IMR-90 (cell line): Measurements from ENCODE around the gene GNG7. TPM values are rescaled to one million over a fixed set of nuclear protein-coding genes. Genes with fewer than 3 reads are reported as not detected.

ENCODE experiments used
- ATAC-seq: fragments of 200-7000 bp; cut with Tn5 transposase; 2 replicates; pipeline ENCODE4 v1.9.1; 2020; ENCODE audit warnings: low read depth, mild to moderate bottlenecking, moderate library complexity
- BruUV-seq: library from RNA; stranded (reverse); fragments of 400-500 nt; replicated peaks from 2 replicates; lab custom pipeline; 2021; lab: Mats Ljungman, UMichigan
- CTCF ChIA-PET: fragments of 300-600 bp; formaldehyde crosslinking; extraction: SDS; loops from one replicate; lab custom pipeline; 2021; ENCODE audit warnings: antibody characterized with exemption; lab: Yijun Ruan, JAX
- POLR2A ChIA-PET: fragments of 300-600 bp; sonication (Branson Sonifier 250); formaldehyde crosslinking; loops from one replicate; lab custom pipeline; 2022; ENCODE audit warnings: antibody characterized with exemption; ENCODE audit not compliant: unreplicated experiment; lab: Charles Lee
- DNase-seq: peaks from one replicate; pipeline ENCODE4 v3.0.0; 2013
- H2AFZ ChIP-seq: replicated peaks from 2 replicates; pipeline ENCODE3; 2013; ENCODE audit warnings: low read length, mild to moderate bottlenecking; ENCODE audit not compliant: poor library complexity
- H2AK5ac ChIP-seq: 2 replicates; pipeline ENCODE4 v1.6.1; 2013; ENCODE audit warnings: low read depth, low read length, inconsistent platforms
- H2AK9ac ChIP-seq: replicated peaks from 2 replicates; pipeline ENCODE3; 2013; ENCODE audit warnings: mild to moderate bottlenecking, low read depth, low read length, moderate library complexity; ENCODE audit not compliant: poor library complexity
- H2BK120ac ChIP-seq: 2 replicates; pipeline ENCODE4 v1.6.1; 2013; ENCODE audit warnings: low read depth, low read length, inconsistent platforms
- H2BK15ac ChIP-seq: 3 replicates; pipeline ENCODE4 v1.6.1; 2013; ENCODE audit warnings: low read depth, low read length, inconsistent platforms
- H2BK20ac ChIP-seq: 2 replicates; pipeline ENCODE4 v1.6.1; 2013; ENCODE audit warnings: low read depth, mild to moderate bottlenecking, inconsistent platforms, low read length, moderate library complexity
- H2BK5ac ChIP-seq: 2 replicates; pipeline ENCODE4 v1.6.1; 2013; ENCODE audit warnings: mild to moderate bottlenecking, low read depth, low read length, inconsistent platforms; ENCODE audit not compliant: poor library complexity, severe bottlenecking
- H3K14ac ChIP-seq: replicated peaks from 2 replicates; pipeline ENCODE4 v1.6.1; 2013; ENCODE audit warnings: low read depth, low read length, inconsistent platforms
- H3K18ac ChIP-seq: 2 replicates; pipeline ENCODE4 v1.6.1; 2013; ENCODE audit warnings: low read depth, low read length, control low read depth
- H3K23ac ChIP-seq: 2 replicates; pipeline ENCODE4 v1.6.1; 2013; ENCODE audit warnings: low read depth, low read length, inconsistent platforms
- H3K27ac ChIP-seq: 2 replicates; pipeline ENCODE4 v1.5.1; 2013; ENCODE audit warnings: mild to moderate bottlenecking, control low read depth, low read length; ENCODE audit not compliant: insufficient read depth
- H3K27me3 ChIP-seq: 2 replicates; pipeline ENCODE4 v1.6.1; 2013; ENCODE audit warnings: low read length; ENCODE audit not compliant: control insufficient read depth, insufficient read depth
- H3K36me3 ChIP-seq: 2 replicates; pipeline ENCODE4 v1.6.1; 2013; ENCODE audit warnings: low read length, mixed read lengths; ENCODE audit not compliant: control insufficient read depth, insufficient read depth
- H3K4ac ChIP-seq: 2 replicates; pipeline ENCODE4 v1.6.1; 2013; ENCODE audit warnings: low read depth, low read length, inconsistent platforms
- H3K4me1 ChIP-seq: 2 replicates; pipeline ENCODE4 v1.6.1; 2013; ENCODE audit warnings: low read length, mixed read lengths; ENCODE audit not compliant: control insufficient read depth, insufficient read depth
- H3K4me2 ChIP-seq: 2 replicates; pipeline ENCODE4 v1.6.1; 2013; ENCODE audit warnings: low read depth, mild to moderate bottlenecking, control low read depth, low read length, moderate library complexity
- H3K4me3 ChIP-seq: 2 replicates; pipeline ENCODE4 v1.5.1; 2013; ENCODE audit warnings: low read depth, mild to moderate bottlenecking, control low read depth, low read length, moderate library complexity; ENCODE audit not compliant: insufficient read depth
- H3K56ac ChIP-seq: 2 replicates; pipeline ENCODE4 v1.6.1; 2013; ENCODE audit warnings: low read length, inconsistent platforms; ENCODE audit not compliant: insufficient read depth; ENCODE audit errors: extremely low read depth
- H3K79me1 ChIP-seq, 2 experiments: 2 replicates each; pipeline ENCODE4 v1.6.1; 2013; ENCODE audit warnings: low read length in 2 of 2, inconsistent platforms in 1 of 2, low read depth in 1 of 2
- H3K9ac ChIP-seq: 2 replicates; pipeline ENCODE4 v1.6.1; 2013; ENCODE audit warnings: low read depth, low read length, control low read depth
- H3K9me1 ChIP-seq: 2 replicates; pipeline ENCODE4 v1.6.1; 2013; ENCODE audit warnings: low read length, inconsistent platforms; ENCODE audit not compliant: insufficient read depth
- H3K9me3 ChIP-seq: 2 replicates; pipeline ENCODE4 v1.6.1; 2013; ENCODE audit warnings: low read length; ENCODE audit not compliant: control insufficient read depth, insufficient read depth
- H4K20me1 ChIP-seq: 2 replicates; pipeline ENCODE4 v1.6.1; 2013; ENCODE audit warnings: low read length, inconsistent platforms; ENCODE audit not compliant: insufficient read depth
- H4K5ac ChIP-seq: 2 replicates; pipeline ENCODE4 v1.6.1; 2013; ENCODE audit warnings: mild to moderate bottlenecking, low read depth, low read length, control low read depth
- H4K8ac ChIP-seq, 2 experiments: 2 replicates each; pipeline ENCODE4 v1.6.1; 2013; ENCODE audit warnings: low read depth in 2 of 2, low read length in 2 of 2, control low read depth in 1 of 2, inconsistent platforms in 1 of 2
- H4K91ac ChIP-seq: 2 replicates; pipeline ENCODE4 v1.6.1; 2013; ENCODE audit warnings: low read depth, low read length, inconsistent platforms; ENCODE audit not compliant: insufficient read depth
- CTCF ChIP-seq: conservative IDR thresholded peaks from 2 replicates; pipeline ENCODE4 v1.5.1; 2012; ENCODE audit warnings: mild to moderate bottlenecking, low read depth, low read length, improper control_type of control experiment
- ELK1 ChIP-seq: fragments of 150-350 bp; IDR thresholded peaks from 2 replicates; pipeline ENCODE4 v1.6.1; 2016; ENCODE audit warnings: low read depth, mild to moderate bottlenecking, low read length, moderate library complexity, borderline replicate concordance
- MXI1 ChIP-seq: IDR thresholded peaks from 2 replicates; pipeline ENCODE4 v1.6.1; 2012; ENCODE audit warnings: low read depth, mild to moderate bottlenecking, low read length, moderate library complexity, borderline replicate concordance
- SMC3 ChIP-seq: fragments of 150-350 bp; IDR thresholded peaks from 2 replicates; pipeline ENCODE4 v1.6.1; 2016; ENCODE audit warnings: low read depth, mild to moderate bottlenecking, antibody characterized with exemption, low read length, moderate library complexity
- WGBS, 2 experiments: methylation state at CpG; one replicate each; pipeline versions ENCODE4 v1.1.5 to v1.1.7; 2013; ENCODE audit warnings: missing lambda C conversion rate in 2 of 2; ENCODE audit not compliant: insufficient read length in 1 of 2; ENCODE audit errors: extremely low coverage in 2 of 2; 5-methylcytosine and 5-hydroxymethylcytosine counted together
- dilution Hi-C: fragments of 300-500 bp; cut with HindIII; formaldehyde crosslinking; loops from one replicate; pipeline ENCODE4 v1.14.3; 2018; ENCODE audit warnings: low sequenced_read_pairs; ENCODE audit not compliant: unreplicated experiment
- in situ Hi-C: fragments of 300-500 bp; cut with MboI; formaldehyde crosslinking; loops from 3 replicates; pipeline ENCODE4 v1.14.3; 2019; ENCODE audit warnings: low sequenced_read_pairs, inconsistent platforms, mixed read lengths
- intact Hi-C: fragments of 100-400 bp; cut with micrococcal nuclease; formaldehyde crosslinking; loops from 2 replicates; pipeline ENCODE4 v1.10.0; 2022
- polyA plus RNA-seq, 3 experiments: library from polyadenylated mRNA; depleted of rRNA; stranded (reverse); fragments of >200 nt; gene quantifications; 2 replicates each; pipeline ENCODE4 v1.2.3, GENCODE V29; 2012; ENCODE audit warnings: low replicate concordance in 1 of 3
- total RNA-seq: library from RNA; depleted of rRNA; stranded (reverse); fragments of >200 nt; gene quantifications from 2 replicates; pipeline ENCODE4 v1.2.3, GENCODE V29; 2012

Gene GNG7
- total and polyA plus RNA-seq, 2 of the 4 experiments (the other 2 are of a cell fraction) = under 0.01 to 0.21 TPM

- Histone ChIP-seq H2AFZ (peak overlapping the region; percentile 89), H2AK9ac (peak overlapping the region; percentile 29), H4K20me1 (no peaks in the 10 kb centered on the region), H4K91ac (peak overlapping the region; percentile 75), H3K79me1 (peaks cover 0 to 11% of the 10 kb centered on the region in 2 experiments; a peak in 1 of 4 replicates), H2BK20ac (peak overlapping the region; percentile 73), H3K4me3 (no peak overlapping the region), H2BK15ac (peak overlapping the region; percentile 59; the same call in 2 of the 3 replicates), H2BK5ac (peak overlapping the region; percentile 68), H3K18ac (no peak overlapping the region), H2AK5ac (peak overlapping the region; percentile 93; the same call in 1 of the 2 replicates), H3K14ac (peak overlapping the region; percentile 49), H3K56ac (no peak overlapping the region), H4K8ac (peak overlapping the region; percentile 7 to 56; a peak in 2 of 4 replicates), H3K27ac (peak overlapping the region; percentile 35; the same call in 1 of the 2 replicates), H2BK120ac (peak overlapping the region; percentile 92), H3K27me3 (no peaks in the 10 kb centered on the region), H3K4me1 (peaks cover 16% of the 10 kb centered on the region), H3K9ac (no peak overlapping the region), H3K4ac (peak overlapping the region; percentile 85), H3K9me1 (peaks cover 11% of the 10 kb centered on the region), H3K4me2 (no peak overlapping the region), H3K9me3 (no peaks in the 10 kb centered on the region), H3K36me3 (no peaks in the 10 kb centered on the region), H3K23ac (no peak overlapping the region), H4K5ac (no peak overlapping the region)
- 67% methylated on average over 6 of the region's 20 CpGs; no CpG with 5 or more reads in 1 of the 2 experiments for WGBS, 2 experiments
- TF ChIP-seq CTCF (peak; percentile 21; the same call in 1 of the 2 replicates), ELK1 (no peak), MXI1 (no peak), SMC3 (no peak)
- DNase-seq (peak; percentile 41), ATAC-seq (peak; percentile 53; the same call in 1 of the 2 replicates)
- dilution Hi-C loops = no loop called here
- CTCF ChIA-PET = interaction anchor here (0.7 to 1.4 kb wide), 4 partner anchors 18 to 401 kb away, joined by 3 read pairs; no protein-coding TSS in a partner anchor
- POLR2A ChIA-PET = no interaction called here
- in situ Hi-C loops = no loop called here
- no TSS peak for BruUV-seq
- intact Hi-C loops = no loop called here
Measured at GRCh38 chr19:2523630-2524311, 178.7 kb downstream of the GNG7 start.
